VCaP (cell line): ENCODE measurements around the gene FBXL15.

ENCODE experiments used
- H3K27ac ChIP-seq: fragments of 450-650 bp; 2 replicates; pipeline ENCODE4 v1.5.1; 2017
- TF ChIP-seq, protein P1 (sequence below): fragments of 450-650 bp; conservative IDR thresholded peaks from 2 replicates; pipeline ENCODE4 v1.5.1; 2017; ENCODE audit warnings: mild to moderate bottlenecking, moderate library complexity

Gene FBXL15

GRCh38 chr10:102409604-102410428 lies 10.8 kb upstream of the FBXL15 start:
- TF ChIP-seq, protein P1, sequence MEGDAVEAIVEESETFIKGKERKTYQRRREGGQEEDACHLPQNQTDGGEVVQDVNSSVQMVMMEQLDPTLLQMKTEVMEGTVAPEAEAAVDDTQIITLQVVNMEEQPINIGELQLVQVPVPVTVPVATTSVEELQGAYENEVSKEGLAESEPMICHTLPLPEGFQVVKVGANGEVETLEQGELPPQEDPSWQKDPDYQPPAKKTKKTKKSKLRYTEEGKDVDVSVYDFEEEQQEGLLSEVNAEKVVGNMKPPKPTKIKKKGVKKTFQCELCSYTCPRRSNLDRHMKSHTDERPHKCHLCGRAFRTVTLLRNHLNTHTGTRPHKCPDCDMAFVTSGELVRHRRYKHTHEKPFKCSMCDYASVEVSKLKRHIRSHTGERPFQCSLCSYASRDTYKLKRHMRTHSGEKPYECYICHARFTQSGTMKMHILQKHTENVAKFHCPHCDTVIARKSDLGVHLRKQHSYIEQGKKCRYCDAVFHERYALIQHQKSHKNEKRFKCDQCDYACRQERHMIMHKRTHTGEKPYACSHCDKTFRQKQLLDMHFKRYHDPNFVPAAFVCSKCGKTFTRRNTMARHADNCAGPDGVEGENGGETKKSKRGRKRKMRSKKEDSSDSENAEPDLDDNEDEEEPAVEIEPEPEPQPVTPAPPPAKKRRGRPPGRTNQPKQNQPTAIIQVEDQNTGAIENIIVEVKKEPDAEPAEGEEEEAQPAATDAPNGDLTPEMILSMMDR, result no peak
- H3K27ac ChIP-seq, result peak overlapping the region; percentile 66; the same call in 1 of the 2 replicates

GRCh38 chr10:102410429-102411073 lies 10.1 kb upstream of the FBXL15 start:
- H3K27ac ChIP-seq, result no peak overlapping the region
- TF ChIP-seq, protein P1, result no peak

- no peak overlapping the region for H3K27ac ChIP-seq
- TF ChIP-seq, protein P1, result no peak
These were observed 9.0 kb upstream of the FBXL15 start for GRCh38 chr10:102411341-102412255.

GRCh38 chr10:102412293-102412692 lies 8.3 kb upstream of the FBXL15 start:
- H3K27ac ChIP-seq, result no peak overlapping the region
- TF ChIP-seq, protein P1, result no peak

DNA sequence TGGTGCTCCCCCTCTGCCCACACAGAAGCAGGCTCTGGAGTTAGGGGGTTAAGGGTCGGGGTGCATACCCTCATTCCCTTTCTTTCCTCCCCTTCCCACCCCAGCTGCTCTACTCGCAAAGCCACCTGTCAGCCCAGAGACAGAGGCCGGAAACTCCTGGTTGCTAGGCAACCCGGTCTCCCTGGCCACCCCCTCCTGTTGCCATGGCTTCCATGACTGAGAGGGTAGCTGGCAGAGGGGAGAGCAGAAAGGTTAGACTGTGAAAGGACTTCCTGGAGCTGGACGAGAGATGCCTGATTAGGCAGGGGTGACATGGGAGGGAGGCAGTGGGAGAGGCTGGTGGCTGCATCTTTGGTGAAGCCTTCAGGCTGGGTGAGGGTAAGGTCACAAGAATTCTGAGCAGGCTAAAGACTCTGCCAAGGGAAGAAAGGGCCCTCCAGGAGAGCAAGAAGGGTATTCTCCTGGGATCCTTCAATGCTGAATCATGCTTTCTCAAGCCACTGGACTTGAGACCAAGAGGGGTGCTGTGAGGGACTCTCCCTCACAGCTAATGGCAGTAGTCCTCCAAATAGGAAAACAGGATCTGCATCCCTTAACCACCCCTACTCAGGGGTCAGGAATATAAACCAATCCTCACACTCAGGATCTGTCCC lies 7.5 kb upstream of the FBXL15 start:
- TF ChIP-seq, protein P1, result no peak
- H3K27ac ChIP-seq, result no peak overlapping the region

- TF ChIP-seq, protein P1, result no peak
These were observed 6.7 kb upstream of the FBXL15 start for GRCh38 chr10:102413806-102414561.

More at GRCh38 chr10:102413806-102414561, 6.7 kb upstream of the FBXL15 start:
- H3K27ac ChIP-seq, result no peak overlapping the region
